HepG2 (cell line): ENCODE measurements around the gene STX1B. TPM values are rescaled to one million over a fixed set of nuclear protein-coding genes. Genes with fewer than 3 reads are reported as not detected.

ENCODE experiments used
- ATAC-seq: fragments of 200-7000 bp; cut with Tn5 transposase; 3 replicates; pipeline ENCODE4 v1.9.1; 2020; ENCODE audit warnings: mild to moderate bottlenecking, moderate library complexity
- BruUV-seq: library from RNA; stranded (reverse); fragments of 400-500 nt; replicated peaks from 2 replicates; lab custom pipeline; 2021; lab: Mats Ljungman, UMichigan
- CTCF ChIA-PET: fragments of 300-600 bp; formaldehyde crosslinking; extraction: SDS; loops from one replicate; lab custom pipeline; 2021; ENCODE audit warnings: low total read pairs, inconsistent platforms, low intra/inter-chr PET ratio; lab: Yijun Ruan, JAX
- POLR2A ChIA-PET: fragments of 350-600 bp; sonication (Branson Sonifier 250); formaldehyde crosslinking; loops from one replicate; lab custom pipeline; 2020; ENCODE audit warnings: antibody characterized with exemption, inconsistent platforms; lab: Yijun Ruan, JAX
- DNase-seq: peaks from one replicate; pipeline ENCODE4 v3.0.0-alpha.2; 2015; ENCODE audit warnings: low spot score
- FAIRE-seq: peaks from 3 replicates; lab custom pipeline; 2011; peaks lifted over from hg19 to GRCh38; lab: Jason Lieb, UNC
- H2AFZ ChIP-seq: one replicate; pipeline ENCODE4 v1.6.1; 2011; ENCODE audit warnings: low read length, inconsistent platforms
- H3K27ac ChIP-seq: fragments of 300-600 bp; 3 replicates; pipeline ENCODE4 v1.8.0; 2011; ENCODE audit warnings: mixed run types, mild to moderate bottlenecking, mixed read lengths, low read length, inconsistent platforms; ENCODE audit not compliant: insufficient read depth; ENCODE audit errors: extremely low read length
- H3K27me3 ChIP-seq, 2 experiments: fragments of 200-600 bp in 1 of 2; 2 replicates in 1 of 2; 3 replicates in 1 of 2; pipeline versions ENCODE4 v1.6.0 to v1.8.0; 2011; ENCODE audit warnings: low read length in 2 of 2, mild to moderate bottlenecking in 2 of 2, moderate library complexity in 2 of 2, inconsistent platforms in 1 of 2; ENCODE audit not compliant: insufficient read depth in 2 of 2, control insufficient read depth in 1 of 2
- H3K36me3 ChIP-seq, 2 experiments: fragments of 200-600 bp in 1 of 2; replicated peaks in 1 of 2; 2 replicates in 1 of 2; 3 replicates in 1 of 2; pipeline versions ENCODE4 v1.5.1 to v1.8.0; 2011; ENCODE audit warnings: low read length in 2 of 2, inconsistent platforms in 1 of 2; ENCODE audit not compliant: insufficient read depth in 2 of 2, control insufficient read depth in 1 of 2
- H3K4me1 ChIP-seq: 2 replicates; pipeline ENCODE4 v1.5.1; 2012; ENCODE audit warnings: low read length, inconsistent platforms; ENCODE audit not compliant: insufficient read depth
- H3K4me2 ChIP-seq: 2 replicates; pipeline ENCODE4 v1.6.0; 2011; ENCODE audit warnings: low read depth, low read length, inconsistent platforms
- H3K4me3 ChIP-seq, 3 experiments: fragments of 200-600 bp in 1 of 3; sonication (generic), shearing (Covaris generic) in 1 of 3; replicated peaks in 1 of 3; 2 replicates each; pipeline ENCODE4 v1.5.1; 2011 to 2016; ENCODE audit warnings: low read length in 3 of 3, inconsistent platforms in 2 of 3, low read depth in 2 of 3, mild to moderate bottlenecking in 2 of 3, control low read depth in 1 of 3, mixed read lengths in 1 of 3; ENCODE audit not compliant: insufficient read depth in 1 of 3
- H3K79me2 ChIP-seq: one replicate; pipeline ENCODE4 v1.6.1; 2011; ENCODE audit warnings: low read length, inconsistent platforms; ENCODE audit not compliant: insufficient read depth
- H3K9ac ChIP-seq: 2 replicates; pipeline ENCODE4 v1.6.0; 2011; ENCODE audit warnings: mild to moderate bottlenecking, low read depth, low read length, inconsistent platforms; ENCODE audit not compliant: insufficient read depth
- H3K9me3 ChIP-seq: 2 replicates; pipeline ENCODE4 v1.5.1; 2012; ENCODE audit warnings: mild to moderate bottlenecking, low read length
- H4K20me1 ChIP-seq: 2 replicates; pipeline ENCODE4 v1.6.0; 2011; ENCODE audit warnings: inconsistent platforms, mild to moderate bottlenecking, low read length, moderate library complexity; ENCODE audit not compliant: insufficient read depth
- CC2D1A ChIP-seq: sonication (generic); formaldehyde crosslinking; IDR thresholded peaks from 2 replicates; pipeline ENCODE4 v1.8.1; 2023; ENCODE audit warnings: mild to moderate bottlenecking, missing genetic modification reagents
- CENPX ChIP-seq: sonication (generic); formaldehyde crosslinking; IDR thresholded peaks from 2 replicates; pipeline ENCODE4 v1.9.0; 2021; ENCODE audit warnings: mild to moderate bottlenecking, missing genetic modification reagents, moderate library complexity
- DNMT1 ChIP-seq: sonication (generic); formaldehyde crosslinking; IDR thresholded peaks from 2 replicates; pipeline ENCODE4 v1.5.1; 2020; ENCODE audit warnings: mild to moderate bottlenecking, missing genetic modification reagents
- GZF1 ChIP-seq: sonication (generic); formaldehyde crosslinking; IDR thresholded peaks from 2 replicates; pipeline ENCODE4 v1.5.1; 2020; ENCODE audit warnings: mild to moderate bottlenecking, missing genetic modification reagents
- MLLT10 ChIP-seq: sonication (generic); formaldehyde crosslinking; IDR thresholded peaks from 2 replicates; pipeline ENCODE4 v1.4.0; 2020; ENCODE audit warnings: missing genetic modification reagents
- NFYC ChIP-seq: IDR thresholded peaks from 2 replicates; pipeline ENCODE4 v1.6.1; 2016; ENCODE audit warnings: missing genetic modification reagents, missing compliant biosample characterization
- PAF1 ChIP-seq: IDR thresholded peaks from 2 replicates; pipeline ENCODE4 v1.6.1; 2016; ENCODE audit warnings: missing genetic modification reagents, missing compliant biosample characterization
- PRMT3 ChIP-seq: sonication (generic); formaldehyde crosslinking; IDR thresholded peaks from 2 replicates; pipeline ENCODE4 v1.8.1; 2022; ENCODE audit warnings: low read depth, mild to moderate bottlenecking, moderate library complexity, missing genetic modification reagents, borderline replicate concordance
- REXO4 ChIP-seq: sonication (generic); formaldehyde crosslinking; IDR thresholded peaks from 2 replicates; pipeline ENCODE4 v1.8.0; 2022; ENCODE audit warnings: missing genetic modification reagents, mild to moderate bottlenecking, borderline replicate concordance
- SMARCE1 ChIP-seq: fragments of 450-650 bp; IDR thresholded peaks from 2 replicates; pipeline ENCODE4 v1.6.1; 2017; ENCODE audit warnings: borderline replicate concordance
- ZFP62 ChIP-seq: sonication (generic); formaldehyde crosslinking; IDR thresholded peaks from 2 replicates; pipeline ENCODE4 v1.4.0; 2020; ENCODE audit warnings: missing genetic modification reagents
- ZMYM4 ChIP-seq: sonication (generic); formaldehyde crosslinking; IDR thresholded peaks from 2 replicates; pipeline ENCODE4 v1.8.1; 2023; ENCODE audit warnings: mild to moderate bottlenecking, missing genetic modification reagents
- ZNF296 ChIP-seq: sonication (generic); formaldehyde crosslinking; conservative IDR thresholded peaks from 2 replicates; pipeline ENCODE4 v1.5.0; 2020; ENCODE audit warnings: mild to moderate bottlenecking, missing genetic modification reagents
- ZNF564 ChIP-seq: sonication (generic); formaldehyde crosslinking; IDR thresholded peaks from 2 replicates; pipeline ENCODE4 v1.8.1; 2023; ENCODE audit warnings: mild to moderate bottlenecking, missing genetic modification reagents
- ZNF660 ChIP-seq: sonication (generic); formaldehyde crosslinking; IDR thresholded peaks from 2 replicates; pipeline ENCODE4 v1.5.1; 2020; ENCODE audit warnings: mild to moderate bottlenecking, low read depth, missing genetic modification reagents, borderline replicate concordance
- ZNF75D ChIP-seq: sonication (generic); formaldehyde crosslinking; IDR thresholded peaks from 2 replicates; pipeline ENCODE4 v1.8.1; 2023; ENCODE audit warnings: missing genetic modification reagents, mild to moderate bottlenecking, borderline replicate concordance
- WGBS: methylation state at CpG from one replicate; pipeline ENCODE4 v1.1.6; 2017; ENCODE audit warnings: low lambda C conversion rate; 5-methylcytosine and 5-hydroxymethylcytosine counted together
- in situ Hi-C: cut with HindIII; loops from 2 replicates; pipeline ENCODE4 v1.10.0; 2017; ENCODE audit warnings: low pct_unique_long_range_greater_than_20kb; ENCODE audit not compliant: extremely low pct_ligation_motif_present
- intact Hi-C: fragments of 100-400 bp; cut with micrococcal nuclease; formaldehyde crosslinking; loops from one replicate; pipeline ENCODE4 v1.10.0; 2022; ENCODE audit not compliant: unreplicated experiment
- polyA plus RNA-seq, 8 experiments: library from polyadenylated mRNA; depleted of rRNA in 3 of 8; stranded (reverse) in 7 of 8; unstranded in 1 of 8; fragments of >200 nt; fragmentation: Illumina TruSeq in 4 of 8; extraction: Trizol in 4 of 8; gene quantifications; 2 replicates each; pipeline versions ENCODE4 v1.2.1 to v1.2.3, GENCODE V29; 2011 to 2016; ENCODE audit warnings: low read depth in 4 of 8, missing spikeins in 1 of 8, mixed read lengths in 1 of 8; ENCODE audit not compliant: insufficient read depth in 1 of 8
- total RNA-seq, 5 experiments: library from RNA; depleted of rRNA; stranded (reverse); fragments of >200 nt; fragmentation: Illumina TruSeq; extraction: Trizol; gene quantifications; 2 replicates each; pipeline ENCODE4 v1.2.3, GENCODE V29; 2016; ENCODE audit warnings: low read depth in 1 of 5
- TF ChIP-seq, protein P1 (sequence below): sonication (generic); formaldehyde crosslinking; IDR thresholded peaks from 2 replicates; pipeline ENCODE4 v1.9.0; 2022; ENCODE audit warnings: missing genetic modification reagents, mild to moderate bottlenecking, borderline replicate concordance
- TF ChIP-seq, protein P2 (sequence below): sonication (generic); formaldehyde crosslinking; IDR thresholded peaks from 2 replicates; pipeline ENCODE4 v1.5.0; 2020; ENCODE audit warnings: missing genetic modification reagents
- TF ChIP-seq, protein P3 (sequence below): sonication (generic); formaldehyde crosslinking; IDR thresholded peaks from 2 replicates; pipeline ENCODE4 v1.8.1; 2023; ENCODE audit warnings: missing genetic modification reagents, mild to moderate bottlenecking, borderline replicate concordance
- TF ChIP-seq, protein P4 (sequence below): sonication (generic); formaldehyde crosslinking; conservative IDR thresholded peaks from 2 replicates; pipeline ENCODE4 v1.4.0; 2020; ENCODE audit warnings: missing genetic modification reagents

Gene STX1B
- total and polyA plus RNA-seq, 2 of the 13 experiments (the other 11 are each of a cell fraction or from before 2014, with no cell fraction given) = 2.1 to 3.0 TPM

GRCh38 chr16:31036691-31037090 lies 26.3 kb upstream of the STX1B start:
- FAIRE-seq (no peak), DNase-seq (no peak), ATAC-seq (no peak)
- POLR2A ChIA-PET = no interaction called here
- TF ChIP-seq, protein P1, sequence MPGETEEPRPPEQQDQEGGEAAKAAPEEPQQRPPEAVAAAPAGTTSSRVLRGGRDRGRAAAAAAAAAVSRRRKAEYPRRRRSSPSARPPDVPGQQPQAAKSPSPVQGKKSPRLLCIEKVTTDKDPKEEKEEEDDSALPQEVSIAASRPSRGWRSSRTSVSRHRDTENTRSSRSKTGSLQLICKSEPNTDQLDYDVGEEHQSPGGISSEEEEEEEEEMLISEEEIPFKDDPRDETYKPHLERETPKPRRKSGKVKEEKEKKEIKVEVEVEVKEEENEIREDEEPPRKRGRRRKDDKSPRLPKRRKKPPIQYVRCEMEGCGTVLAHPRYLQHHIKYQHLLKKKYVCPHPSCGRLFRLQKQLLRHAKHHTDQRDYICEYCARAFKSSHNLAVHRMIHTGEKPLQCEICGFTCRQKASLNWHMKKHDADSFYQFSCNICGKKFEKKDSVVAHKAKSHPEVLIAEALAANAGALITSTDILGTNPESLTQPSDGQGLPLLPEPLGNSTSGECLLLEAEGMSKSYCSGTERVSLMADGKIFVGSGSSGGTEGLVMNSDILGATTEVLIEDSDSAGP = no peak
- no peak for TF ChIP-seq ZNF75D (CRISPR knock-in tag)
- TF ChIP-seq MLLT10 (CRISPR knock-in tag) = no peak
- TF ChIP-seq ZNF564 (CRISPR knock-in tag) = no peak
- no peak for TF ChIP-seq ZMYM4 (CRISPR knock-in tag)
- no peak for TF ChIP-seq DNMT1 (CRISPR knock-in tag)
- TF ChIP-seq, protein P2, sequence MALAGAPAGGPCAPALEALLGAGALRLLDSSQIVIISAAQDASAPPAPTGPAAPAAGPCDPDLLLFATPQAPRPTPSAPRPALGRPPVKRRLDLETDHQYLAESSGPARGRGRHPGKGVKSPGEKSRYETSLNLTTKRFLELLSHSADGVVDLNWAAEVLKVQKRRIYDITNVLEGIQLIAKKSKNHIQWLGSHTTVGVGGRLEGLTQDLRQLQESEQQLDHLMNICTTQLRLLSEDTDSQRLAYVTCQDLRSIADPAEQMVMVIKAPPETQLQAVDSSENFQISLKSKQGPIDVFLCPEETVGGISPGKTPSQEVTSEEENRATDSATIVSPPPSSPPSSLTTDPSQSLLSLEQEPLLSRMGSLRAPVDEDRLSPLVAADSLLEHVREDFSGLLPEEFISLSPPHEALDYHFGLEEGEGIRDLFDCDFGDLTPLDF (CRISPR knock-in tag) = no peak
- no peak for TF ChIP-seq SMARCE1
- TF ChIP-seq ZFP62 (CRISPR knock-in tag) = no peak
- TF ChIP-seq, protein P3, sequence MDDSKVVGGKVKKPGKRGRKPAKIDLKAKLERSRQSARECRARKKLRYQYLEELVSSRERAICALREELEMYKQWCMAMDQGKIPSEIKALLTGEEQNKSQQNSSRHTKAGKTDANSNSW (CRISPR knock-in tag) = no peak
- TF ChIP-seq ZNF296 (CRISPR knock-in tag) = no peak
- TF ChIP-seq PAF1 (CRISPR knock-in tag) = no peak
- no peak for TF ChIP-seq GZF1 (CRISPR knock-in tag)
- no peak for TF ChIP-seq PRMT3 (CRISPR knock-in tag)
- no peak for TF ChIP-seq CENPX (CRISPR knock-in tag)
- no peak for TF ChIP-seq CC2D1A
- TF ChIP-seq ZNF660 (CRISPR knock-in tag) = no peak
- no peak for TF ChIP-seq NFYC (CRISPR knock-in tag)
- TF ChIP-seq, protein P4, sequence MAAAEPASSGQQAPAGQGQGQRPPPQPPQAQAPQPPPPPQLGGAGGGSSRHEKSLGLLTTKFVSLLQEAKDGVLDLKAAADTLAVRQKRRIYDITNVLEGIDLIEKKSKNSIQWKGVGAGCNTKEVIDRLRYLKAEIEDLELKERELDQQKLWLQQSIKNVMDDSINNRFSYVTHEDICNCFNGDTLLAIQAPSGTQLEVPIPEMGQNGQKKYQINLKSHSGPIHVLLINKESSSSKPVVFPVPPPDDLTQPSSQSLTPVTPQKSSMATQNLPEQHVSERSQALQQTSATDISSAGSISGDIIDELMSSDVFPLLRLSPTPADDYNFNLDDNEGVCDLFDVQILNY (CRISPR knock-in tag) = no peak
- no peak for TF ChIP-seq REXO4 (CRISPR knock-in tag)
- intact Hi-C loops = no loop called here
- no peak overlapping the region for H2AFZ ChIP-seq
- H3K27me3 ChIP-seq = no peaks in the 10 kb centered on the region; a peak in 1 of 5 replicates
- H3K79me2 ChIP-seq = peaks cover 5% of the 10 kb centered on the region
- no peak overlapping the region for H3K4me3 ChIP-seq
- peaks cover 20% of the 10 kb centered on the region for H3K4me1 ChIP-seq
- peaks cover 0 to 20% of the 10 kb centered on the region in 2 experiments; a peak in 4 of 5 replicates for H3K36me3 ChIP-seq
- CTCF ChIA-PET = no interaction called here
- no peak overlapping the region for H3K9ac ChIP-seq
- BruUV-seq = no TSS peak
- H3K27ac ChIP-seq = no peak overlapping the region
- no peak overlapping the region for H3K4me2 ChIP-seq
- in situ Hi-C loops = no loop called here
- WGBS = 65% methylated on average over 2 of the region's 2 CpGs
- H3K9me3 ChIP-seq = no peaks in the 10 kb centered on the region
- H4K20me1 ChIP-seq = peaks cover 4% of the 10 kb centered on the region; the same call in 1 of the 2 replicates
